Measurements from ENCODE around the gene FAM216A.
"Not testable (repeated sequence)": the region's sequence is repeated elsewhere in the genome, so short reads cannot be mapped to it uniquely, and the experiment has no call there.

Gene FAM216A

GRCh38 chr12:110520876-110521712, 52.4 kb downstream of the FAM216A start:
- not testable (repeated sequence) for H3K4me3 ChIP-seq (ENCODE audit: insufficient read depth, low read depth, low read length); H3K27ac ChIP-seq (ENCODE audit: insufficient read depth, low read depth, low read length, poor library complexity, severe bottlenecking); H3K4me1 ChIP-seq (ENCODE audit: control insufficient read depth, insufficient read depth, low read length); H3K27me3 ChIP-seq (ENCODE audit: control insufficient read depth, insufficient read depth, low read length, poor library complexity, severe bottlenecking); H3K9me3 ChIP-seq (ENCODE audit: control insufficient read depth, low read length); H3K36me3 ChIP-seq (ENCODE audit: control insufficient read depth, insufficient read depth, low read length)
- 93 to 95% methylated on average over 11 of the region's 11 CpGs for WGBS, 2 experiments

- WGBS, 2 experiments = 92 to 96% methylated on average over 6 of the region's 6 CpGs
These were observed 59.7 kb downstream of the FAM216A start for GRCh38 chr12:110528277-110528839.

GRCh38 chr12:110530511-110530910, 61.9 kb downstream of the FAM216A start:
- Histone ChIP-seq H3K9me3 (ENCODE audit: control insufficient read depth, low read length) (no peaks in the 10 kb centered on the region), H3K36me3 (ENCODE audit: control insufficient read depth, insufficient read depth, low read length) (no peaks in the 10 kb centered on the region), H3K4me1 (ENCODE audit: control insufficient read depth, insufficient read depth, low read length) (no peaks in the 10 kb centered on the region), H3K27me3 (ENCODE audit: control insufficient read depth, insufficient read depth, low read length, poor library complexity, severe bottlenecking) (no peaks in the 10 kb centered on the region), H3K4me3 (ENCODE audit: insufficient read depth, low read depth, low read length) (no peak overlapping the region), H3K27ac (ENCODE audit: insufficient read depth, low read depth, low read length, poor library complexity, severe bottlenecking) (no peak overlapping the region)
- 93 to 100% methylated on average over 2 of the region's 2 CpGs for WGBS, 2 experiments

More at GRCh38 chr12:110528277-110528839, 59.7 kb downstream of the FAM216A start:
- Histone ChIP-seq H3K9me3 (ENCODE audit: control insufficient read depth, low read length) (no peaks in the 10 kb centered on the region), H3K4me3 (ENCODE audit: insufficient read depth, low read depth, low read length) (no peak overlapping the region), H3K27ac (ENCODE audit: insufficient read depth, low read depth, low read length, poor library complexity, severe bottlenecking) (no peak overlapping the region), H3K27me3 (ENCODE audit: control insufficient read depth, insufficient read depth, low read length, poor library complexity, severe bottlenecking) (no peaks in the 10 kb centered on the region), H3K36me3 (ENCODE audit: control insufficient read depth, insufficient read depth, low read length) (no peaks in the 10 kb centered on the region), H3K4me1 (ENCODE audit: control insufficient read depth, insufficient read depth, low read length) (no peaks in the 10 kb centered on the region)

GRCh38 chr12:110531741-110532333, 63.2 kb downstream of the FAM216A start:
- Histone ChIP-seq H3K27me3 (ENCODE audit: control insufficient read depth, insufficient read depth, low read length, poor library complexity, severe bottlenecking) (no peaks in the 10 kb centered on the region), H3K4me3 (ENCODE audit: insufficient read depth, low read depth, low read length) (no peak overlapping the region), H3K9me3 (ENCODE audit: control insufficient read depth, low read length) (no peaks in the 10 kb centered on the region), H3K36me3 (ENCODE audit: control insufficient read depth, insufficient read depth, low read length) (no peaks in the 10 kb centered on the region), H3K4me1 (ENCODE audit: control insufficient read depth, insufficient read depth, low read length) (no peaks in the 10 kb centered on the region), H3K27ac (ENCODE audit: insufficient read depth, low read depth, low read length, poor library complexity, severe bottlenecking) (no peak overlapping the region)
- WGBS, 2 experiments = 92 to 100% methylated on average over 1 to 2 of the region's 2 CpGs

- 96 to 97% methylated on average over 3 of the region's 3 CpGs for WGBS, 2 experiments
- Histone ChIP-seq H3K9me3 (ENCODE audit: control insufficient read depth, low read length) (no peaks in the 10 kb centered on the region), H3K27ac (ENCODE audit: insufficient read depth, low read depth, low read length, poor library complexity, severe bottlenecking) (no peak overlapping the region), H3K27me3 (ENCODE audit: control insufficient read depth, insufficient read depth, low read length, poor library complexity, severe bottlenecking) (no peaks in the 10 kb centered on the region), H3K36me3 (ENCODE audit: control insufficient read depth, insufficient read depth, low read length) (no peaks in the 10 kb centered on the region), H3K4me1 (ENCODE audit: control insufficient read depth, insufficient read depth, low read length) (no peaks in the 10 kb centered on the region), H3K4me3 (ENCODE audit: insufficient read depth, low read depth, low read length) (no peak overlapping the region)
These were observed 64.0 kb downstream of the FAM216A start for GRCh38 chr12:110532644-110533043.

GRCh38 chr12:110533607-110534006, 65.0 kb downstream of the FAM216A start:
- Histone ChIP-seq H3K4me1 (ENCODE audit: control insufficient read depth, insufficient read depth, low read length) (no peaks in the 10 kb centered on the region), H3K9me3 (ENCODE audit: control insufficient read depth, low read length) (no peaks in the 10 kb centered on the region), H3K27me3 (ENCODE audit: control insufficient read depth, insufficient read depth, low read length, poor library complexity, severe bottlenecking) (no peaks in the 10 kb centered on the region), H3K4me3 (ENCODE audit: insufficient read depth, low read depth, low read length) (no peak overlapping the region), H3K36me3 (ENCODE audit: control insufficient read depth, insufficient read depth, low read length) (no peaks in the 10 kb centered on the region), H3K27ac (ENCODE audit: insufficient read depth, low read depth, low read length, poor library complexity, severe bottlenecking) (no peak overlapping the region)
- WGBS, 2 experiments = 93 to 94% methylated on average over 6 of the region's 6 CpGs

GRCh38 chr12:110534811-110535210, 66.2 kb downstream of the FAM216A start:
- WGBS, 2 experiments = 90 to 93% methylated on average over 1 to 6 of the region's 6 CpGs
- Histone ChIP-seq H3K36me3 (ENCODE audit: control insufficient read depth, insufficient read depth, low read length) (no peaks in the 10 kb centered on the region), H3K27ac (ENCODE audit: insufficient read depth, low read depth, low read length, poor library complexity, severe bottlenecking) (no peak overlapping the region), H3K4me3 (ENCODE audit: insufficient read depth, low read depth, low read length) (no peak overlapping the region), H3K9me3 (ENCODE audit: control insufficient read depth, low read length) (no peaks in the 10 kb centered on the region), H3K4me1 (ENCODE audit: control insufficient read depth, insufficient read depth, low read length) (no peaks in the 10 kb centered on the region), H3K27me3 (ENCODE audit: control insufficient read depth, insufficient read depth, low read length, poor library complexity, severe bottlenecking) (no peaks in the 10 kb centered on the region)

GRCh38 chr12:110536834-110537604, 68.4 kb downstream of the FAM216A start:
- H3K9me3 ChIP-seq (ENCODE audit: control insufficient read depth, low read length) = no peaks in the 10 kb centered on the region
- H3K27me3 ChIP-seq (ENCODE audit: control insufficient read depth, insufficient read depth, low read length, poor library complexity, severe bottlenecking) = no peaks in the 10 kb centered on the region
- no peak overlapping the region for H3K4me3 ChIP-seq (ENCODE audit: insufficient read depth, low read depth, low read length)
- no peaks in the 10 kb centered on the region for H3K4me1 ChIP-seq (ENCODE audit: control insufficient read depth, insufficient read depth, low read length)
- no peaks in the 10 kb centered on the region for H3K36me3 ChIP-seq (ENCODE audit: control insufficient read depth, insufficient read depth, low read length)
- WGBS, 2 experiments = 87 to 97% methylated on average over 4 of the region's 4 CpGs
- no peak overlapping the region for H3K27ac ChIP-seq (ENCODE audit: insufficient read depth, low read depth, low read length, poor library complexity, severe bottlenecking)

GRCh38 chr12:110537605-110538409, 69.2 kb downstream of the FAM216A start:
- no peaks in the 10 kb centered on the region for H3K9me3 ChIP-seq (ENCODE audit: control insufficient read depth, low read length)
- H3K4me3 ChIP-seq (ENCODE audit: insufficient read depth, low read depth, low read length) = no peak overlapping the region
- H3K36me3 ChIP-seq (ENCODE audit: control insufficient read depth, insufficient read depth, low read length) = no peaks in the 10 kb centered on the region
- 94 to 97% methylated on average over 9 of the region's 9 CpGs for WGBS, 2 experiments
- no peaks in the 10 kb centered on the region for H3K27me3 ChIP-seq (ENCODE audit: control insufficient read depth, insufficient read depth, low read length, poor library complexity, severe bottlenecking)
- H3K4me1 ChIP-seq (ENCODE audit: control insufficient read depth, insufficient read depth, low read length) = no peaks in the 10 kb centered on the region
- H3K27ac ChIP-seq (ENCODE audit: insufficient read depth, low read depth, low read length, poor library complexity, severe bottlenecking) = no peak overlapping the region

All from ectodermal cell (in vitro differentiated cells).